Measurements from ENCODE around the gene PDE2A.

PDE2A gene

GRCh38 chr11:72634016-72634415 lies 40.2 kb downstream of the PDE2A start:
- DNase-seq, result no peak

DNA sequence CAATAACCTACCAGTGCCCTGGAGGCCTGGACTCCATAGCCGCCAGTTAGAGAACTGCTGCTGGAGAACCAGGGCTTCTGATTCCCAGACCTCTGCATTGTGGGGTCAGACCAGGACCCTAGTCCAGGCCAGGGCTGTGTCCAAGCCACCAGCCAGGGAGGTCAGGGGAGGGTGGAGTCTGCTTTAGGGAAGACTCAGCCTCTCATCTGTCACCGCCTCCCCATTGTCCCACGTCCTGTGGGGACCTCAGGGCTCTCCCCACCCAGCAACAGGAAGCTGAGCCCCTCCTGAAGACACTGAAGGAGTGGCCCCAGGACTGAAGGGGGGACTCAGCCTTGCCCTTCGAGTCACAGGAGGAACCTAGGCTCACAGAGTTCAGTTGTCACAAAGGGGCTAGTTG lies 41.2 kb downstream of the PDE2A start:
- DNase-seq, result no peak

GRCh38 chr11:72631806-72632731 lies 42.2 kb downstream of the PDE2A start:
- no peak for DNase-seq

GRCh38 chr11:72630104-72630852 lies 43.9 kb downstream of the PDE2A start:
- no peak for DNase-seq

DNA sequence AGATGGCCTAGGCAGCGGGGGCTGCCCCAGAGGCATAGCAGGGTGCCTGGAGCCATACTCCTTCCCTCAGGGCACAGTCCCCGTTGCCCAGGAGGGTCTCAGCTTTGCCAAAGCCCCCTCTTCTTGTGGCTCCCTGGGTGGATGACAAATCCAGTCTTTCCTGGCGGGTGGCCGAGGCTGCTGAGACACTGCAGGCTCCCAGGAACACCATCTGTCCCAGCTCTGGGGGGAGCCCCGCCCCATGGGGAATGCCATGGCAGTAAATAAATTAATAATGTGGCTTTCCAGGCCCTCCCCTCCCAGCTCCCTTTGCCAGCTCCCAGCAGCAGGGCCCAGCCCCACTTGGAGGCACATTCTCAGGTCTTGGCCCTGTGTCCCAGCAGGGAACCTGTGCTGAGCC lies 45.0 kb downstream of the PDE2A start:
- no peak for DNase-seq

DNA sequence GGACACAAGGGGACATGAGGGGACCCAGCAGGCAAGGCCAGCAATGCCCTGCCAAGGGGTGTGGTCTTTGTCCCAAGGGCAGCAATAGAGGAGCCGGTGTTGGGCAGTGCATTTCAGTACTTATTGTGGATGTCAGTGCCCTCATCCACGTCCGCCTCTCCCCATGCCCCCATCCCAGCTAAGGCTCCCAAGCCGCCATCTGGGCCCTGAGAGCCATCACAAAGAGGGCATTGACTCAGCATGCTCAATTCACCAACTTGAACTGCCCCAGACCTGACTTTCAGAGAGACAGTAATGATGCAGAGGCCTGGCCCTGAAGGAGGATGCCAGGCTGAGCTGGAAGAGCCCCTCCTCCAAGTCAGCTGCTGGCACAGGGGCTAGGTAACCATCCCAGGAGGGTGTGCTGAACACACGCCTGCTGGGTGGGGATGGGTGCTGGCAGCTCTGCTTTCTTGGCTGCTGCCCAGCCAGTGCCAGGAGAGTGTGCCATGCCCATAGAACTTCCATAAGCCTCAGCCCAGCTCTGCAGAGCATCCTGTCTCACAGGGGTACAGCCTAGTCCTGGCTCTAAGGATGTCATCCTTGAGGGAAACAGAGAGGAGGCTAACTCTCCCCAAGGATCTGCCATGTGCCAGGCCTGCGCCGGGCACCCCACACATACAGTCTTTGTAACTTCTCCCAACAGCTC lies 46.5 kb downstream of the PDE2A start:
- DNase-seq, result no peak

DNA sequence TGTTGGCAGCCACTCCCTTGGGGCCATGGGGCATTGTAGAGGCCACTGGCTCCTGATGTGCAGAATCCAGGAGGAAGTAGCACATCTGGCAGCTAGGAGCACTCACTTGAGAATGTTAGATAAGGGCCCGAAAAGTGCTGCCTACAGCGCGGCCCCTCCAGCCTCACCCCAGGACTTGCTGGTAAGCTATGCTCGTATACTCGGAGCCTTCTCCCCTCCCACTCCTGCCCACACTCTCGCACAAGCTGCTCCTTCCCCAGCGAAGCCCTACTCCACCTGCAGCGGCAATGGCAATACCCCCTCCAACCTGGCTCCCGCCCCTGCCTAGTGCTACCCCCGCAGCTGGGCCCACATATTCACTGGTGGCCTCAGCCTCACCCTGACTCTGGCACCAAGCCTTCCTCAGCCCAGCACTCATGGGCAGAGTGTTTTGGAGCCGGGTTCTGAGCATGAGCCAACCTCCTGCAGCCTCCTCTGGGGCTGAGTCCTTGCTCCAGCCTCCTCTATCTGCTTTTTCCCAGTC lies 47.7 kb downstream of the PDE2A start:
- DNase-seq, result no peak

- DNase-seq, result no peak
Observed at GRCh38 chr11:72625691-72626413, 48.4 kb downstream of the PDE2A start.

GRCh38 chr11:72624496-72625201 lies 49.6 kb downstream of the PDE2A start:
- DNase-seq, result no peak

GRCh38 chr11:72623052-72623451 lies 51.2 kb downstream of the PDE2A start:
- DNase-seq, result no peak

- DNase-seq, result no peak
Observed at GRCh38 chr11:72621008-72621610, 53.1 kb downstream of the PDE2A start.

DNA sequence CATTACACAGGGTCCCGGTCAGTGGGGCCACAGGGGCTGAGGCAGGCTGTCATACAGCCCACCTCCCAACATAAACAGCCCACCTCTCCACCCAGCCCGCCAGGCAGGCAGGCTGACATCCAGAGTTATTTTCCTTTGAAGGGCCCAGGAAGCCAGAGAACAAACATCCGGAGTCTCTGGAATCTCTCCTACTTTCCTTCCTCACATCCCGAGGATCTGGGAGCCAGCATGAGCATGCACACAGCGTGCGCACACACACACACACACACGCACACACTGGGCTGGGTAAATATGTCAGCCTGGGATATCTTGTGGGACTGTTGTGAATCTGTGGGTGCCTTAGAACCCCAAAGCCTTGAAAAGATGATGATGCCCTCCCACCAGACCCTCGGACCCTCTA lies 55.4 kb downstream of the PDE2A start:
- no peak for DNase-seq

DNA sequence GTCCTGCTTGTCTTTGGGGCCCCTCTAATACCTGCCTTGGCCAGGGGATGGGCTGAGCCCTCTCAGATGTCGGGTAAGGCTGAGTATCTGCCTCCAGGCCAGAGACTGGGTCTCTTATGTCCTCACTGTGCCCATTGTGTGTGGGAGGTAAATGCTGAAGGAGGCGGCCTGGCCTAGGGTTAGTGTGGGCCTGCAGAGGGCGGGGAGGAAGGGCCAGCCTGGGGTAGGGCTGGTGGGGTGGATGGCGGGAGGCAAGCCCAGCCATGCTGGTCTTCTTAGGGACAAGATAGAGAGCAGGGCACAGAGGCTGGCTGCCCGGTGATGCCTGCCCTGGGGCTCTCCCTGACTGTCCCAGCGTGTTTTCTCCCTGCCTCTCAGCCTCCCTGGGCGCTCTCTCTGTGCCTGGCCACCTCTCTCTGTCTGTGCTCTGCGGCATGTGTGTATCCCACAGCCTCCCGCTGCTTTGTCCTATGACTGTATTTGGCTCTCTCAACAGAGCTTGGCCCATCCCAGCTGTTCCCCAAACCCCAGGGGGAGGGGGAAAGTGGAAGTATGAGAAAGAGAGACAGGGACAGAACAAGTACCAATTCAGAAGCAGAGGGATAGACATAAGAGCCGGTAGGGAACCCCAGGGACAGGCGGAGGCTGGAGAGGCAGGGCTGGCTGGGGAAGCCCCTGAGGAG lies 57.0 kb downstream of the PDE2A start:
- DNase-seq, result no peak

DNA sequence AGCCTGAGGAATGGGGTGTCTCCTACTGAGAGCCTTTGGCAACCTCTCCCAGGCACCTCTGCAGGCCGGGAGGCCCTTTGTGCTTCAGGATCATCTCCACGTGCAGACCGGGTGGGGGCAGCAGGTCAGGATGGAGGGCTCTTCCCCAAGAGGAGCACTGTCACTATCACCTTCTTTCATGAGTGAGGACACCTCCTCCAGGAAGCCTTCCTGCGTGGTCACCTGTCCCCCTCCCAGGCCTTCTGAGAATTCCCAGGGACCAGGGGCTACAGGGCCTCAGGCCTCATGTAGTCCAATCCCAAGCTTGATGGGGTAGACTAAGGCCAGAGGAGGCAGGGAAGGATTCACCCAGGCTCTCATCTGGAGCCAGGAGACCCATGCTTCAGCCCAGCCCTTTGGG lies 57.6 kb downstream of the PDE2A start:
- DNase-seq, result no peak

GRCh38 chr11:72615329-72615728 lies 58.9 kb downstream of the PDE2A start:
- no peak for DNase-seq

GRCh38 chr11:72614381-72614780 lies 59.8 kb downstream of the PDE2A start:
- DNase-seq, result no peak

DNA sequence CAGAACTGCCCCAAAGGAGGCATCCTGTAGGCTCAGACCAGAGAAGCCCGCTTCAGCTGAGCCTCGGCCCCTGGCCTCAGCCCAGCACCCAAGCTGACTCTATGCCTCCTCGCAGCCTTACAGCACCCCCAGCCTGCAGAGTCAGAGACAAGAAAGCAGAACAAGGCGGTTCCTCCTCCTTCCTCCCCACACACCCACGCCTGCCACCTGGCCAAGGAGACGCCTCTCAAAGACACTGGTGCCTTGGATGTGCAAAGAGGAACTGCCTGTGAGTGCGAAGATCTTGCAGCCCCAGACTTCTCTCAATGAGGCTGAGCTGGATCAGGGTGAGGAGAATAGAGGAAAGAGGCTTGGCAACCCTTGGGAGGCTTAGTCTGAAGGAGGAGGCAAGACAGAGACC lies 60.2 kb downstream of the PDE2A start:
- no peak for DNase-seq

DNA sequence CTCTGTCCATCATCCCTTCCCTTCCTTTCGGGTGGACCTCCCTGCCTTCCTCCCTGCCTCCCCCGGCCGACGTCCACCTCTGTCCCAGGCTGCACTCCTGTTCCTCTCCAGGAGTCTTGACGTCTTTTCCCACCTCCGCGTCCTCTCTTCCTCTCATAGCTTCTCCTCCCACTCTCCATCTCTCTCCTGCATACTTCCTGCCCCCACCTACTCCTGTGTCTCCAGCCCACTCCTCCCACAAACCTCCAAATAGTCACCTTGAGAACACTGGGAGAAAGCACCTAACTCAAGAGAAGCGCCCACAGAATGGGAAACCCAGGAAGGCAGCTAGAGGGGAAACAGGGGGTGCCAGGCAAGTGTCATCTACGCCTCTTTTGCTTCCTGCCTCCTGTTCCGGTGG lies 60.8 kb downstream of the PDE2A start:
- no peak for DNase-seq

- DNase-seq, result no peak
Observed at GRCh38 chr11:72609476-72609875, 64.7 kb downstream of the PDE2A start.

GRCh38 chr11:72609045-72609444 lies 65.2 kb downstream of the PDE2A start:
- DNase-seq, result no peak

DNA sequence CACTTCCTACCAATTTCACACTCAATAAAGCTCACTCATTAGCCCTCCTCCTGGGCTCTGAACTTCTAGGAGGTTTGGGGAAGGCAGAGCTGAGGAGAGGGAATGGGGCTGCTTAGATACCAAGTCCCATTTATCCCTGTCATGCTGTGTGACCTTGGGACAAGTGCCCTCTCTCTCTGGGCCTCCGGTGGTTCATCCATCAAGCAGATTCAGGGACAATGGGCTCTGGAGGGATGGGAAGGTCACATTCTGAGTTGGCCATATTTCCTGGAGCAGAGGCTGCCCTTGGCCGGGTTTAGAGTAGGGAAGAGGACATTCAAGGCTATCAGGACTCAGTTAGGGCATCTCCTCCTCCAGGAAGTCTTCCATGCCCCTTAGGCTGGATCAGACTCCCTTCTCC lies 66.7 kb downstream of the PDE2A start:
- no peak for DNase-seq
